KMS-11 (cell line): ENCODE data around the gene CANT1.

Source experiments
- H2AFZ ChIP-seq: fragments of 200-600 bp; sonication (generic); 2 replicates; pipeline ENCODE4 v1.6.1; 2016; ENCODE audit warnings: antibody characterized with exemption, mixed run types, low read depth
- H3K27ac ChIP-seq: fragments of 200-600 bp; sonication (generic); 2 replicates; pipeline ENCODE4 v1.6.1; 2016; ENCODE audit warnings: mild to moderate bottlenecking, mixed run types
- H3K27me3 ChIP-seq: fragments of 200-600 bp; sonication (generic); 2 replicates; pipeline ENCODE4 v1.6.1; 2017; ENCODE audit warnings: mild to moderate bottlenecking, low read depth, mixed run types, moderate library complexity; ENCODE audit not compliant: insufficient read depth
- H3K36me3 ChIP-seq: fragments of 200-600 bp; sonication (generic); 2 replicates; pipeline ENCODE4 v1.6.1; 2017; ENCODE audit warnings: mild to moderate bottlenecking, mixed run types; ENCODE audit not compliant: insufficient read depth
- H3K4me1 ChIP-seq: fragments of 200-600 bp; sonication (generic); 2 replicates; pipeline ENCODE4 v1.6.1; 2016; ENCODE audit warnings: mild to moderate bottlenecking, low read depth, mixed run types; ENCODE audit not compliant: poor library complexity, severe bottlenecking
- H3K4me2 ChIP-seq: fragments of 200-600 bp; sonication (generic); 2 replicates; pipeline ENCODE4 v1.7.0; 2016; ENCODE audit warnings: mild to moderate bottlenecking, mixed run types
- H3K4me3 ChIP-seq: fragments of 200-600 bp; sonication (generic); IDR thresholded peaks from 2 replicates; pipeline ENCODE4 v1.6.1; 2017; ENCODE audit warnings: low read depth, low read length, mixed read lengths; ENCODE audit not compliant: insufficient read depth
- H3K79me2 ChIP-seq: fragments of 200-600 bp; sonication (generic); 2 replicates; pipeline ENCODE4 v1.6.1; 2016; ENCODE audit warnings: low read depth, mixed run types; ENCODE audit not compliant: insufficient read depth
- H3K9ac ChIP-seq: fragments of 200-600 bp; sonication (generic); 2 replicates; pipeline ENCODE4 v1.6.1; 2016; ENCODE audit warnings: mild to moderate bottlenecking, mixed run types
- H4K20me1 ChIP-seq: fragments of 200-600 bp; sonication (generic); 2 replicates; pipeline ENCODE4 v1.6.1; 2016; ENCODE audit warnings: mild to moderate bottlenecking, mixed run types; ENCODE audit not compliant: insufficient read depth
- CTCF ChIP-seq: fragments of 200-600 bp; sonication (generic); conservative IDR thresholded peaks from 2 replicates; pipeline ENCODE4 v1.6.1; 2017; ENCODE audit warnings: low read depth, mild to moderate bottlenecking, antibody characterized with exemption, low read length, moderate library complexity, mixed read lengths

Gene CANT1

GRCh38 chr17:78998311-78999055, 11.1 kb downstream of the CANT1 start:
- Histone ChIP-seq H3K4me3 (no peak overlapping the region), H3K27me3 (no peaks in the 10 kb centered on the region), H4K20me1 (no peaks in the 10 kb centered on the region), H3K9ac (no peak overlapping the region), H2AFZ (no peak overlapping the region), H3K4me1 (no peaks in the 10 kb centered on the region), H3K79me2 (peaks cover 22% of the 10 kb centered on the region; the same call in 1 of the 2 replicates), H3K36me3 (peaks cover 9% of the 10 kb centered on the region; the same call in 1 of the 2 replicates), H3K4me2 (no peak overlapping the region), H3K27ac (no peak overlapping the region)
- TF ChIP-seq CTCF = no peak

GRCh38 chr17:78997881-78998280, 11.7 kb downstream of the CANT1 start:
- H3K4me1 ChIP-seq = no peaks in the 10 kb centered on the region
- H3K9ac ChIP-seq = no peak overlapping the region
- H3K27me3 ChIP-seq = no peaks in the 10 kb centered on the region
- no peak overlapping the region for H2AFZ ChIP-seq
- H3K79me2 ChIP-seq = peaks cover 18% of the 10 kb centered on the region; the same call in 1 of the 2 replicates
- no peaks in the 10 kb centered on the region for H4K20me1 ChIP-seq
- no peak overlapping the region for H3K4me2 ChIP-seq
- peaks cover 9% of the 10 kb centered on the region; the same call in 1 of the 2 replicates for H3K36me3 ChIP-seq
- no peak overlapping the region for H3K4me3 ChIP-seq
- H3K27ac ChIP-seq = no peak overlapping the region
- TF ChIP-seq CTCF = no peak

- H3K79me2 ChIP-seq = peaks cover 12% of the 10 kb centered on the region; the same call in 1 of the 2 replicates
- H3K27me3 ChIP-seq = no peaks in the 10 kb centered on the region
- no peak for TF ChIP-seq CTCF
- H3K4me3 ChIP-seq = no peak overlapping the region
- no peaks in the 10 kb centered on the region for H3K4me1 ChIP-seq
- H3K9ac ChIP-seq = no peak overlapping the region
- peaks cover 9% of the 10 kb centered on the region; the same call in 1 of the 2 replicates for H3K36me3 ChIP-seq
- no peaks in the 10 kb centered on the region for H4K20me1 ChIP-seq
- no peak overlapping the region for H2AFZ ChIP-seq
- H3K4me2 ChIP-seq = no peak overlapping the region
- H3K27ac ChIP-seq = no peak overlapping the region
Measured at GRCh38 chr17:78997231-78997741, 12.3 kb downstream of the CANT1 start.

GRCh38 chr17:78996781-78997201, 12.8 kb downstream of the CANT1 start:
- no peak overlapping the region for H3K27ac ChIP-seq
- peaks cover 9% of the 10 kb centered on the region; the same call in 1 of the 2 replicates for H3K36me3 ChIP-seq
- H3K4me2 ChIP-seq = no peak overlapping the region
- H2AFZ ChIP-seq = no peak overlapping the region
- H3K4me3 ChIP-seq = no peak overlapping the region
- H3K9ac ChIP-seq = no peak overlapping the region
- no peaks in the 10 kb centered on the region for H3K4me1 ChIP-seq
- no peaks in the 10 kb centered on the region for H4K20me1 ChIP-seq
- H3K79me2 ChIP-seq = peaks cover 7% of the 10 kb centered on the region; the same call in 1 of the 2 replicates
- TF ChIP-seq CTCF = no peak
- no peaks in the 10 kb centered on the region for H3K27me3 ChIP-seq
